GM21447 (cell line): ENCODE data around the gene RFX5.
A peak's percentile ranks its signal among the peaks of the same experiment; 100 is the strongest.
"Not testable (repeated sequence)": the region's sequence is repeated elsewhere in the genome, so short reads cannot be mapped to it uniquely, and the experiment has no call there.

Experiments used
- ATAC-seq: cut with Tn5 transposase; IDR thresholded peaks from one replicate; pipeline ENCODE4 v1.9.1; 2021; ENCODE audit not compliant: unreplicated experiment

RFX5 gene

GRCh38 chr1:151346769-151347522, at the start of gene RFX5:
Gene RFX5, minus strand, starts transcription at chr1:151347252. Its CDS starts 932 bp downstream, at chr1:151346320.
- ATAC-seq, result peak; percentile 92

- not testable (repeated sequence) for ATAC-seq
Observed at GRCh38 chr1:151396265-151396664, 49.2 kb upstream of the RFX5 start.

GRCh38 chr1:151393583-151393982, 46.5 kb upstream of the RFX5 start:
- no peak for ATAC-seq

- ATAC-seq, result no peak
Observed at GRCh38 chr1:151391079-151391563, 44.1 kb upstream of the RFX5 start.

GRCh38 chr1:151390221-151391078, 43.4 kb upstream of the RFX5 start:
- not testable (repeated sequence) for ATAC-seq

- ATAC-seq, result no peak
Observed at GRCh38 chr1:151386002-151386401, 39.0 kb upstream of the RFX5 start.

- ATAC-seq, result no peak
Observed at GRCh38 chr1:151384584-151384983, 37.5 kb upstream of the RFX5 start.

GRCh38 chr1:151377150-151377884, 30.3 kb upstream of the RFX5 start:
- no peak for ATAC-seq

GRCh38 chr1:151373196-151373595, 26.1 kb upstream of the RFX5 start:
- no peak for ATAC-seq

GRCh38 chr1:151372058-151372934, 25.2 kb upstream of the RFX5 start, which contains the start of gene SELENBP1:
Gene SELENBP1, minus strand, starts transcription at chr1:151372705. Its CDS starts 64 bp downstream, at chr1:151372641.
- ATAC-seq, result no peak

- no peak for ATAC-seq
Observed at GRCh38 chr1:151371370-151372057, 24.5 kb upstream of the RFX5 start.

- ATAC-seq, result no peak
Observed at GRCh38 chr1:151370211-151370911, 23.3 kb upstream of the RFX5 start.

GRCh38 chr1:151369621-151370048, 22.6 kb upstream of the RFX5 start:
- no peak for ATAC-seq

GRCh38 chr1:151369302-151369610, 22.2 kb upstream of the RFX5 start:
- no peak for ATAC-seq

- no peak for ATAC-seq
Observed at GRCh38 chr1:151368393-151369301, 21.6 kb upstream of the RFX5 start.

GRCh38 chr1:151367658-151368392, 20.8 kb upstream of the RFX5 start:
- no peak for ATAC-seq

- no peak for ATAC-seq
Observed at GRCh38 chr1:151364996-151365395, 17.9 kb upstream of the RFX5 start.
